ENCODE results near the gene TMEM132C.

DNA sequence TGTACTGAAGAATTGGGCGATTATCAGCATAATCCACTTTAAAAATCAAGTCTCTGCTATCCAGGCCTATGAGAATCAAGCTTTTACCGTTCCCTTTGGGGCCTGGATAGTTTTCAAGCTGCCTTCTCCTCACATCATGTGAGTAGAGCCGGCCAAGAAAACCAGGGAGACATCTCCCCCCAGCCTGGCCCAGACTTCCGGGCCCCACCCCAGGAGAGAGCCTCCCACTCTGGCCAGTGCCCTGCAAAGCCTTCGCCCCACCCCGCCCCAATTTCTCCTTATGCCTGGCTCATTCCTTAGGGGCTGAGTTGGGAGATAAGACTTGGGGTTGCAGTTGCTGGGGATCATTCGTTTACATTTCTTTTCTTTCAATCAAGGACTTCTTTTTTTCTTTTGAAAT is 1.4 kb upstream of the TMEM132C start:
- no peak for TF ChIP-seq EZH2phosphoT487 (IDR thresholded peaks at IDR 0.05; ENCODE audit: borderline replicate concordance, low read length)
- TF ChIP-seq, protein P1, sequence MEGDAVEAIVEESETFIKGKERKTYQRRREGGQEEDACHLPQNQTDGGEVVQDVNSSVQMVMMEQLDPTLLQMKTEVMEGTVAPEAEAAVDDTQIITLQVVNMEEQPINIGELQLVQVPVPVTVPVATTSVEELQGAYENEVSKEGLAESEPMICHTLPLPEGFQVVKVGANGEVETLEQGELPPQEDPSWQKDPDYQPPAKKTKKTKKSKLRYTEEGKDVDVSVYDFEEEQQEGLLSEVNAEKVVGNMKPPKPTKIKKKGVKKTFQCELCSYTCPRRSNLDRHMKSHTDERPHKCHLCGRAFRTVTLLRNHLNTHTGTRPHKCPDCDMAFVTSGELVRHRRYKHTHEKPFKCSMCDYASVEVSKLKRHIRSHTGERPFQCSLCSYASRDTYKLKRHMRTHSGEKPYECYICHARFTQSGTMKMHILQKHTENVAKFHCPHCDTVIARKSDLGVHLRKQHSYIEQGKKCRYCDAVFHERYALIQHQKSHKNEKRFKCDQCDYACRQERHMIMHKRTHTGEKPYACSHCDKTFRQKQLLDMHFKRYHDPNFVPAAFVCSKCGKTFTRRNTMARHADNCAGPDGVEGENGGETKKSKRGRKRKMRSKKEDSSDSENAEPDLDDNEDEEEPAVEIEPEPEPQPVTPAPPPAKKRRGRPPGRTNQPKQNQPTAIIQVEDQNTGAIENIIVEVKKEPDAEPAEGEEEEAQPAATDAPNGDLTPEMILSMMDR (conservative IDR thresholded peaks at IDR 0.05; ENCODE audit: low read depth, low read length) = no peak
